ENCODE results near the gene TPK1.

DNA sequence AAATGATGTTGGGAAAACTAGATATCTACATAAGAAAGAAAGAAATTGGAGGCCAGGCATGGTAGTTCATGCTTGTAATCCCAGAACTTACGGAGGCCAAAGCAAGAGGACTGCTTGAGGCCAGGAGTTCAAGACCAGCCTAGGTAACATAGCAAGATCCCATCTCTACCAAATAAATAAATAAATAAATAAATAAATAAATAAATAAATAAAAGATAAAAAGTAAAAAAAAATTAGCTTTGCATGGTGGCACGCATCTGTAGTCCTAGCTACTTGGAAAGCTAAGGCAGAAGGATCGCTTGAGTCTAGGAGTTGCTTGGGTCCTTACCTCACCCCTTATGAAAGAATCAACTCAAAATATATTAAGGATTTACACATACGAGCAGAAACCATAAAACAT, 238.9 kb downstream of the TPK1 start:
- TF ChIP-seq, protein P1, sequence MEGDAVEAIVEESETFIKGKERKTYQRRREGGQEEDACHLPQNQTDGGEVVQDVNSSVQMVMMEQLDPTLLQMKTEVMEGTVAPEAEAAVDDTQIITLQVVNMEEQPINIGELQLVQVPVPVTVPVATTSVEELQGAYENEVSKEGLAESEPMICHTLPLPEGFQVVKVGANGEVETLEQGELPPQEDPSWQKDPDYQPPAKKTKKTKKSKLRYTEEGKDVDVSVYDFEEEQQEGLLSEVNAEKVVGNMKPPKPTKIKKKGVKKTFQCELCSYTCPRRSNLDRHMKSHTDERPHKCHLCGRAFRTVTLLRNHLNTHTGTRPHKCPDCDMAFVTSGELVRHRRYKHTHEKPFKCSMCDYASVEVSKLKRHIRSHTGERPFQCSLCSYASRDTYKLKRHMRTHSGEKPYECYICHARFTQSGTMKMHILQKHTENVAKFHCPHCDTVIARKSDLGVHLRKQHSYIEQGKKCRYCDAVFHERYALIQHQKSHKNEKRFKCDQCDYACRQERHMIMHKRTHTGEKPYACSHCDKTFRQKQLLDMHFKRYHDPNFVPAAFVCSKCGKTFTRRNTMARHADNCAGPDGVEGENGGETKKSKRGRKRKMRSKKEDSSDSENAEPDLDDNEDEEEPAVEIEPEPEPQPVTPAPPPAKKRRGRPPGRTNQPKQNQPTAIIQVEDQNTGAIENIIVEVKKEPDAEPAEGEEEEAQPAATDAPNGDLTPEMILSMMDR (IDR thresholded peaks at IDR 0.05): no peak
- TF ChIP-seq POLR2AphosphoS5 (IDR thresholded peaks at IDR 0.05): no peak
- no peak for TF ChIP-seq POLR2A (IDR thresholded peaks at IDR 0.05)
